Nephron (organoid): ENCODE measurements around the gene SH3BP4.

Experiments used
- H3K27ac Mint-ChIP-seq, 3 experiments: 2 replicates each; pipeline ENCODE4 v1.8.0; 2020; ENCODE audit warnings: mixed read lengths in 3 of 3, mild to moderate bottlenecking in 2 of 3, moderate library complexity in 1 of 3
- H3K27me3 Mint-ChIP-seq: 2 replicates; pipeline ENCODE4 v1.8.0; 2021; ENCODE audit warnings: low read depth, mild to moderate bottlenecking, moderate library complexity, mixed read lengths
- H3K36me3 Mint-ChIP-seq: 2 replicates; pipeline ENCODE4 v1.8.0; 2020; ENCODE audit warnings: low read depth, mixed read lengths
- H3K4me1 Mint-ChIP-seq: 2 replicates; pipeline ENCODE4 v1.8.0; 2020; ENCODE audit warnings: mixed read lengths
- H3K4me3 Mint-ChIP-seq, 3 experiments: 2 replicates each; pipeline ENCODE4 v1.8.0; 2020; ENCODE audit warnings: mild to moderate bottlenecking in 3 of 3, mixed read lengths in 3 of 3, moderate library complexity in 2 of 3
- H3K9me3 Mint-ChIP-seq: 2 replicates; pipeline ENCODE4 v1.8.0; 2020; ENCODE audit warnings: mixed read lengths
- CTCF ChIP-seq, 3 experiments: fragments of 200-600 bp; sonication (generic); IDR thresholded peaks; one replicate each; pipeline ENCODE4 v1.5.0; 2021; ENCODE audit warnings: antibody characterized with exemption in 3 of 3; ENCODE audit not compliant: unreplicated experiment in 3 of 3

SH3BP4 gene

GRCh38 chr2:235006461-235006860, 54.6 kb downstream of the SH3BP4 start:
- Mint-ChIP-seq H3K4me1 (peaks cover 87% of the 10 kb centered on the region), H3K27ac (peak overlapping the region; percentile 63 to 84 (median 74)), H3K4me3 (peak overlapping the region in 2 of 3 experiments; percentile 47 to 62), H3K9me3 (peaks cover 3% of the 10 kb centered on the region), H3K27me3 (peaks cover 6% of the 10 kb centered on the region), H3K36me3 (peaks cover 20% of the 10 kb centered on the region)
- no peak for TF ChIP-seq CTCF (IDR thresholded peaks at IDR 0.05; ENCODE audit: unreplicated experiment in 3 of 3)

GRCh38 chr2:235006986-235007385, 55.2 kb downstream of the SH3BP4 start:
- Mint-ChIP-seq H3K4me3 (peak overlapping the region in 1 of 3 experiments; percentile 17), H3K27me3 (peaks cover 6% of the 10 kb centered on the region), H3K36me3 (peaks cover 18% of the 10 kb centered on the region)

GRCh38 chr2:235007664-235008457, 56.0 kb downstream of the SH3BP4 start:
- Mint-ChIP-seq H3K27ac (peak overlapping the region; percentile 88 to 93 (median 90)), H3K27me3 (peaks cover 6% of the 10 kb centered on the region), H3K36me3 (peaks cover 13% of the 10 kb centered on the region), H3K4me3 (peak overlapping the region in 1 of 3 experiments; percentile 21), H3K9me3 (peaks cover 3% of the 10 kb centered on the region), H3K4me1 (peaks cover 90% of the 10 kb centered on the region)
- TF ChIP-seq CTCF (IDR thresholded peaks at IDR 0.05; ENCODE audit: unreplicated experiment in 3 of 3): no peak

More at GRCh38 chr2:235006986-235007385, 55.2 kb downstream of the SH3BP4 start:
- TF ChIP-seq CTCF (IDR thresholded peaks at IDR 0.05; ENCODE audit: unreplicated experiment in 3 of 3): no peak
- H3K27ac Mint-ChIP-seq: peak overlapping the region; percentile 63 to 84 (median 74)
- H3K9me3 Mint-ChIP-seq: peaks cover 3% of the 10 kb centered on the region
- peaks cover 90% of the 10 kb centered on the region for H3K4me1 Mint-ChIP-seq

GRCh38 chr2:235008584-235009044, 56.8 kb downstream of the SH3BP4 start:
- H3K9me3 Mint-ChIP-seq: peaks cover 3% of the 10 kb centered on the region
- H3K36me3 Mint-ChIP-seq: peaks cover 10% of the 10 kb centered on the region
- peaks cover 6% of the 10 kb centered on the region for H3K27me3 Mint-ChIP-seq
- no peak for TF ChIP-seq CTCF (IDR thresholded peaks at IDR 0.05; ENCODE audit: unreplicated experiment in 3 of 3)
- H3K4me3 Mint-ChIP-seq: peak overlapping the region in 2 of 3 experiments; percentile 23 to 66
- peak overlapping the region; percentile 88 to 93 (median 90) for H3K27ac Mint-ChIP-seq
- H3K4me1 Mint-ChIP-seq: peaks cover 91% of the 10 kb centered on the region

GRCh38 chr2:235009081-235009480, 57.3 kb downstream of the SH3BP4 start:
- Mint-ChIP-seq H3K27ac (peak overlapping the region; percentile 88 to 93 (median 90)), H3K9me3 (peaks cover 4% of the 10 kb centered on the region), H3K27me3 (peaks cover 6% of the 10 kb centered on the region), H3K4me3 (peak overlapping the region in 1 of 3 experiments; percentile 66), H3K4me1 (peaks cover 90% of the 10 kb centered on the region), H3K36me3 (peaks cover 10% of the 10 kb centered on the region)
- no peak for TF ChIP-seq CTCF (IDR thresholded peaks at IDR 0.05; ENCODE audit: unreplicated experiment in 3 of 3)
